GM19239 (cell line): ENCODE results near the gene DNM3.

Experiments
- DNase-seq: peaks from one replicate; pipeline ENCODE4 v3.0.0; 2011; ENCODE audit warnings: low spot score; ENCODE audit not compliant: insufficient read length
- FAIRE-seq: peaks from 2 replicates; lab custom pipeline; 2011; peaks lifted over from hg19 to GRCh38; lab: Jason Lieb, UNC

The DNM3 gene

GRCh38 chr1:172452536-172453152 lies 611.3 kb downstream of the DNM3 start:
- no peak for FAIRE-seq
- no peak for DNase-seq

GRCh38 chr1:172453153-172453545 lies 611.9 kb downstream of the DNM3 start:
- DNase-seq = no peak
- no peak for FAIRE-seq

GRCh38 chr1:172453607-172454006 lies 612.3 kb downstream of the DNM3 start:
- no peak for DNase-seq
- FAIRE-seq = no peak

GRCh38 chr1:172455451-172455850 lies 614.2 kb downstream of the DNM3 start:
- FAIRE-seq (no peak), DNase-seq (no peak)

GRCh38 chr1:172456344-172456769 lies 615.1 kb downstream of the DNM3 start:
- FAIRE-seq = no peak
- no peak for DNase-seq

GRCh38 chr1:172457479-172458130 lies 616.3 kb downstream of the DNM3 start:
- no peak for FAIRE-seq
- no peak for DNase-seq

DNA sequence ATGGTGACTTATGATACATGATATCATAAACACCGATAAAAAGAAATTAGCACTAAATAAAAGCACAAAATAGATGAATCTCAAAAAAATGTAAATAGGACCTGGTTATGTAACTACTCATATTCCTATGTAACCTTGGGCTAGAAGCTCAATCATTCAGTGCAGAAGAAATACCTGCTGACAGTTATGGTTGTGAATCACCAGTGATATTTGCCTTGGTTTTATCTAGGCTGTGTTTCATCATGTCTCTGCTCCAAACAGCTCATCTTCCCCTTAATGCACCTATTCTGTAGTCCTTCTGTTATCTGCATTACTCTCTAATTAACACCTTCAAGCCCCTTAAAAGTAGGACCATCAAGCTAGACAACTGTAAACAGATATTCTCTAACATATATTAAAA lies 618.9 kb downstream of the DNM3 start:
- DNase-seq (no peak), FAIRE-seq (no peak)

- DNase-seq = no peak
- no peak for FAIRE-seq
Measured at GRCh38 chr1:172460887-172461315, 619.6 kb downstream of the DNM3 start.
